Cardiac septum (tissue), 1 donor: Measurements from ENCODE around the gene HDAC7. TPM values are rescaled to one million over a fixed set of nuclear protein-coding genes. Genes with fewer than 3 reads are reported as not detected.
A peak's percentile ranks its signal among the peaks of the same experiment; 100 is the strongest.
"Not testable (repeated sequence)": the region's sequence is repeated elsewhere in the genome, so short reads cannot be mapped to it uniquely, and the experiment has no call there.

Source experiments
- DNase-seq: peaks from one replicate; pipeline ENCODE4 v3.0.0-alpha.2; 2020; ENCODE audit warnings: low spot score
- intact Hi-C: fragments of 100-400 bp; cut with DNase I; formaldehyde crosslinking; loops from one replicate; pipeline ENCODE4 v1.14.0; 2022
- total RNA-seq: library from RNA; stranded (reverse); fragmentation: NEBNext Ultra II Directional; extraction: Animal tissue kit (Norgen Biotek cat#: 25700); gene quantifications from one replicate; pipeline ENCODE4 v1.2.1, GENCODE V29; 2021
- donor health status: DM: no; HTN: no; CAD: no.

Gene HDAC7
- total RNA-seq, 1 donor from 2014 or later = 62.7 TPM

DNA sequence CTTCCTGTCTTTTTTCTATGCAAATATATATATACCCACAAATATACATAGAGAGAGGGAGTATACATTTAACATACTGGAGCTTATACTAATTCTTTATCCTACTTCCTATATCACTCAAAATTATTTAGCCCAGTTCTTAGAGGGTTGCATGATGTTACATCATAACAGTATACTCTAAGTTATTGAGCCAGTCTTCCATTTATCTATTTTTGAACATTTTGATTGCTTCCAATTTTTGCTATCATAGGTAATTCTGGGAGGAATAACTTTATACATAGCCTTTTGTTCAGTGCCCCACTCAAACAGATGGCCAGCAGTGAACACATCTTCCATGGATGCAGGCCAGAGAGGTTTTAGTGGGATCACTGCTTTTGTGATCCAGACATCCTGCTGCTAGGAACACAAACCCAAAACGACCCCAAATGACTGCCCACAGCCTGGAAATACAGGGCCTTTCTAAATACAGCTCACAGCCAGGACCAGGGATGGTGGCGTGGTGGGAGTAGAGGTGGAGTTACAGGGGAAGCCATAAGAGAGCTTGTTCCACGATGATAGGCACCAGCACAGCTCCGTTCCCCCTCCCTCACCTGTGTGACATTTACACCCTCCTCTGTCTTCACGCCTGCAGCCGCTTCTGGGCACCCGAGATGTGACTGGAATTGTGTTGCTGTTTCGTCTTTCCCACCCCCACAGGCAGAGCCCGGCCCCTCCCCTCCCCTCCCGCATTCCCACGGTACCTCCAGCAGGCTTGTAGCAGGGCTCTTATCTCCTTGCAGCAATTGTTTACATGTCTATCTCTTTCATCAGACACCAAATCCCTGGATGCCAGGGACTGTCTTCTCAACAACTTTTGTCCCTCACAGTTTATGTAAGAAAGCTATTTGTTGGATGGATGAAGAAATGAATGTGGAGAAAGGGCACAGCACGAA lies 30.7 kb upstream of the HDAC7 start:
- DNase-seq = no peak
- intact Hi-C loops = no loop called here

DNA sequence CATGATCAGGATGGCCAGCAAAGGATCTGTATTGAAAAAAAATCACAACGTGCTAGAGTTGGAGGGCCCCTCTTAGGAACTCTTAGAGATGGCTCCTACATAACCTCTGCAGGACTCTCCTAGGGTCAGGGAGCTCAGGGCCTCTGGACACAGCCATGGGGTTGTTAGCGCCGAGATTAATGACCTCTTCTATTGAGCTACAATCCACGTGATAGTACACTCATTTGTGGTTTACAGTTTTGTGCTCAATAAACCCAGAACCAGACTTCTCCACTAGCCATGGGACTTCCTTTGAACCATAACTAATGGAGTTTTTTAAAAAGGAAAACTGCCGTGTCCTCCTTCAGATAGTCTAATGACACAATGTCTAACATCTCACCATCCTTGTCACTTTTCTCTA lies 29.6 kb upstream of the HDAC7 start:
- no peak for DNase-seq
- intact Hi-C loops = no loop called here

DNA sequence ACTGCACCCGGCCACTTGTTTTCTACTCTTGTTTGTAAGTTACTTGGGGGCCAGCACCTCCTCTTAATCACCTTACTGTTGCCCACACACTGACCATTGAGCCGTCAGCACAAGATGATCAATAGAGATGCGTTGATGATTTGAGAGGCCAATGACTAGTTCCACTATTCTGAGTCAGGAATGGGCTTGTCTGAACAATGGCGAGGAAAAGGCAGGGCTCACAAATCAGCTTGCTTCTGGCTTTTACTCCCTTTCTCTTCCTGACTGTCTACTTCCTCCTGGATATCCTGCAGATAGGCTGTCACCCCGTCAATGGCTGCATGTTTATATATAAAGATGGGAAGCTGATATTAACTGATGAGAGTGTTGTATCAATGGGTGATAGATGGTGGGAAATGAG lies 29.1 kb upstream of the HDAC7 start:
- DNase-seq = no peak
- intact Hi-C loops = no loop called here

DNA sequence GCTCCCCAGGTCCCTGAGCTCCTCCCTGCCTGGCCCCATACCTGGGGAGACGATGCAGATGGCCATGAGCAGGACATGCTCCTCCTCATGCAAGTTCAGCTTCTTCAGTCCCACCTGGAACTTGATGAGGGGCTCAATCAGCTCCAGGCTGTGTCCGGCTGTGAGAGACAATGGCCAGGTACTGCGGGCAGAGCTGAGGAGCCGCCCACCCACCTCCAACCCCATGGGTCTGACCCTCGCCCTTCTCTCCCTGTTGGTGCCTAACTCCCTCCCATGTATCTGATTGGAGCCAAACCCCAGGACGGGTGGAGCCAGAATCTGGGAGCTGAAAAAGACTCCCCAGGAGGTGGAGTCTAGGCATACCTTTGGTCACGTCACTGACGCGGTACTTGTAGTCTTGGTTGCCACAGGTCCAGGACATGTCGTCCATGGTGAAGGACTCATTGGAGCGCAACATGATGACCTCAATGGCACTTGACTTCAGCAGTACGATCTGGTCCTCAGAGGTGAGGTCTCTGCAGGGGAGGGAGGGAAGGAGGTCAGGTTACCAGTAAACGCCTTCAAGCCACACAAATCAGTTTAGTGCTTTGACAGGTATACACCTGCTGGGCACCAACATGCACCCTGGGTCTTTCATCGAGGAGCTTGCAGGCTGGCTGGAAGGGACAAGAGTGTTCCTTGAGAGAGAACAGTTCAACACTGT lies 26.7 kb upstream of the HDAC7 start:
- no peak for DNase-seq
- intact Hi-C loops = no loop called here

DNA sequence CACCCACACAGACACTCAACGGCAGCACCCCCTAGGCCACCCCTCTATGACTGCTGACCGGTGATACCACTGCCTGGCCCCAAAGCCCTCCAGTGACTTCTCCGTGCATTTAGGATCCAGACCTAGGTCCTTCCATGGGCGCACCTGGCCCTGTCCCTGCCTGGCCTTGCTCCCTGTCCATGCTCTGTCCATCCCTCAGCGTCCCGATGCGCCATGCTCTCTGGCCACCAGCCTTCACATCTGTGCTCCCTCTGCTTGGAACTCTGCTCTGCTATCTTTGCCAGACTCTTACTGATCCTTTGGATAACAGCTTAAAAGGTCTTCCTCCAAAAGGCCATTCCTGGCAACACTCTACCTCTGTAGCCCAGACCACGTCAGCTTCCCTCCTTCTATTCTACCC lies 25.4 kb upstream of the HDAC7 start:
- DNase-seq = no peak
- intact Hi-C loops = no loop called here

DNA sequence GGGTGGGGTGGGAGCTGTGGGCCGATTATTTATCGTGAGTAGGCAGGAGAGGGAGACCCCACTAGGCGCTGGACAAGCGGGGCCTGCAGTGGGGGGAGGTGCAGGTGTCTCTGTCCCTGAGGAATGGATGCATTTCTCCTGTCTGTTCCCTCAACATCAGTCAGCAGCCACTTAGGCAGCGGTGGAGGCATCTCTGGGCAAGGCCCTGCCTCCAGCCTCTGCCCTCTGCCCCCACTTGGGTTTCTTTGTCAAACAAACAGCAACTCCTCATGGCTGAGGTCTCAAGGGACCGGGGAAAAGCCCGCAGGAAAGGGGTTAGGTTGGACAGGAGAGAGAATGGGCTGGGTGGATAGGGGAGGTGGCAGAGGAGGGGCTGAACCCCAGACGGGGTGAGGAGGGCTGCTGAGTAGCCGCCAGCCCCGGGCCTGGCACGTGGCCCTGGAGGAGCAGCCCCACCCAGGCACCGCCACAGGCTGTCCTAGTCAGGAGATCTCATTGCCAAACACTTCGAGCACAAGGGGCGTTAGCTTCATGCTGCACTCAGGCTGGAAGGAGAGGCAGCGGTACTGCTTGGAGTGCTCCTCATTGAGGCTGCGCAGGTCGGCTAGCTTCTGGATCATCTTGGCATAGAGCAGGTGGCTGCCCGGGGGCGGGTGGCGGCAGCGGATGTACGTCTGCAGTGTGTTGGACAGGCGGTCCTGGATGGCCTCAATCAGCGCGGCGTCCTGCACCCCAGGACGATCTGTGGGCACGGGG lies 24.7 kb upstream of the HDAC7 start:
- no peak for DNase-seq

DNA sequence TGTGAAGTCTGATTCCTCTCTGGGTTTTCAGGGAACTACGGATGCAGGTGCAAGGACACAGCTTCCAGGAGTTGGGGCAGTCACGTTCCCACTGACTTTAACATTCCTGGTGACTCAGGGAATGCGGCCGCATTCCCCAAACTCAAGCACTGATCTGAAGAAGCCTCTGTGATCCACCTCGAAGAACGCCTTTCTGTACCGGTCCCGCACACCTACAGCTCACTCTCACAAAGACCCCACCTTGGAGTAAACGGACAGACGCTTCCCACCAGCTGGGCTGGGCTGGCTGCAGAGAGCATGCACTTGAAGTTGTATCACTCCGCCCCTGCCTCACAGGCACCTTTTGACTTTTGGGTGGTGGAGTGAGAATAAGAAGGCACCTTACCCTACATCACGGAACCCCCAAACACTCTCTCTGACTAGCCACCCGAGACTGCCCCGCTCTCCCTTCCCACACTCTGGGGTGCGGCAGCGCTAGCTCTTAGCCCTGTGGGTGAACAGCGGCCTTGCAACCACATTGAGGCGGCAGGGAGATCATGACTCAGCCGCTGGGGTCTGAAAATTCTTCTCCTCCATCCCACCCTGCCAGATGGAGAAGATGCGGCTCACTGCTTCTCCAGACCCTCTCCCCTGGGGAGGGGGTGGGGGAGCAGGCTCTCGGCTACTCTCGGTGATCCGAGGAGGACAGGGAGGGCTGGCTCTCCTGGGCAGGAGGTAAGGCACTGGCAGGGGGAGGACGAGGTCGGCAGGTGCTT lies 23.7 kb upstream of the HDAC7 start:
- DNase-seq = no peak
- intact Hi-C loops = no loop called here

More for the DNA sequence above, 24.7 kb upstream of the HDAC7 start:
- intact Hi-C loops = no loop called here

DNA sequence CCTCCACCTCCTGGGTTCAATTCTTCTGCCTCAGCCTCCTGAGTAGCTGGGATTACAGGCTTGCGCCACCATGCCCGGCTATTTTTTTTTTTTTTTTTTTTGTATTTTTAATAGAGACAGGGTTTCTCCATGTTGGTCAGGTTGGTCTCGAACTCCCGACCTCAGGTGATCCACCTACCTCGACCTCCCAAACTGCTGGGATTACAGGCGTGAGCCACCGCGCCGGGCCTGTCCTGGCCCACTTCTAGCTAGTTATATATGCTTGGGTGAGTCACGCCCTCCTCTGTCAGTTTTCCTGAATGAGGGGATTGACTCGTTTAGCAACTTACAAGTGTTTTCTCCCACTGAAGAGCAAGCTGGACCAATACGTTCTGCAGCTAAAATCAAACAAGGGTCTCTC lies 22.8 kb upstream of the HDAC7 start:
- intact Hi-C loops, DNase-seq: not testable (repeated sequence)

DNA sequence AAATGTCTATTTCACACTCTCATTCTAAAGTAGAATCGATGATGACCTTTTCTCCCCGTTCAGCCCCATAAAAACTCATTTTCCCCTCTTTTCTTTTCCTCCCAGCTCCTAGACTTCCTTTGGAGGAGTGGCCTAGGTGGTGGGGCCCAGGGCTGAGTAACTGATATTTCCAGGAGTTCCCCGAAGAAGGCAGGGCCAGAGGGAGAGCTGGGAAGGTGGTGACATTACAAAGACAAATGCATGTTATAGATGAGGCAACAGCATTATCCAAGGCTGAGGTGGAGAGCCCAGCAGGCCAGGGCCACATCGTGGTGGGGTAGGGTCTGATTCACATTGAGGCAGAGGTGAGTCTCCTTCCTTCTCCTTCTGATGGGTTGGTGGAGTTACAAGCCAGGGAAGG lies 22.2 kb upstream of the HDAC7 start:
- no peak for DNase-seq
- intact Hi-C loops = no loop called here

DNA sequence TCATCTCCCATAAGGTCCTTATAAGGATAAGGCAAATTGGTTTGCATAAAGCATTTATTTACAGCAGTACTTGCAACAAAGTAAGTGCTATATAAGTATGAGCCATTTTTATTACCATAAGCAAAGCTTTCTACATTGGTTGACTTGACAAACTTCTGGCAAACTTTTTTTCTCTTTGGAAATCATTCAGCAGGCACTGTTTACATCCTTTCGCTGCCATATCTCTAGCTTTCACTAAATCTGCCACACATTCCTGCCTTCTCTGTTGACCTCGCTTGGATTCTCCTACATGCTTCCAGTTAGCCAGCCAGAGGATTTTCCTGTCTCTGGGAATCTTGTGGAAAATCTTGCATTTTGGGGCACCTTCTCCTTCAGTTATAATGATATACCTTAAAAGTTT lies 21.8 kb upstream of the HDAC7 start:
- intact Hi-C loops = no loop called here
- DNase-seq = no peak

DNA sequence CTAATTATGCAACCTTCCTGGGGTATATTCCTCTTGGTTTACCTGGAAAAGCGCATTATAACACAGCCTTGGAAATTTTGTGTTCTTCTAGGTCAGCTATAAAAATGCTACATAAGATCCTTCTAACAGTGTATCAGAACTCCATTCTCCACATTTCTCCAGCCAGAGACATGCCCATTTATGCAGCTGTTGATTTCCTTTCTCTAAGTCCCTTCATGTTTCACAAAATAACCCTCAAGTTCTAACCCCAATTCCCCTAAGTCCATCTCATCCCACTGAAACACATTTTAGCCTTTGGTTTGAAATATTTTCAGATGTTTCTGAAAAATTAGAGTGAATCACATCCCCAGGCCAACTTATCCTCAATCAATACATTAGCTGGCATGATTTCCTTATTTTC lies 20.9 kb upstream of the HDAC7 start:
- intact Hi-C loops = no loop called here
- DNase-seq = no peak

DNA sequence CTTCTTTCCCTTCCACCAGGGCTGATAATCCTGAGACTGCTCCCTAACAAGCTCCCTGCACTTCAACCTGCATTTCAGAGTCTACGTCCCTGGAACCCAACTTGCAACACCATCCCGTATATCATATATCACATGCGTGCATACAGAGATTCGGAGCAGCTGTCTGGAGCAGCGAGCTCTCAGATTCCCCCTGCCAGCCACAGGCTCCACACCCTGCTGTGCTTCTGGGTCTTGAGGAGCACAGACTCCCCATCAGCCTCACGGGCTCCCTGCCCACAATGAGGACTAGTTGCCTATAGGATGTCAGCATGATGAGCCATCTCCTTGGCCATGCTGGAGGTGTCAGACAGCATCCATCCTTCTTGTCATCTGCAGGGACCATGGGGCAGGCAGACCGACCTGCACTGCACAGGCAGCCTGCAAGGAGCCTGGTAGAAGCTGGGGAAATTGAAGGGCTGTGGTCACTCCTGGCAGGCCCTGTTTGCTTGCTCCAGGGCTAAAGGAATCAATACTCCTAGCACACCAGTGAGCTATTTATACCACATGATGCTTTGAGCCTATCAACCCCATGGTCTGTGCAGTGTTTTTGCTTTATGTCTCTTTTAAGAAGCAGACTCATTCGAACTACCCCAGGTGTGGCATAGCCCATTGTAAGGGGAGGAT lies 19.6 kb upstream of the HDAC7 start:
- DNase-seq = no peak
- intact Hi-C loops = loop anchor here (2.0 to 5.0 kb wide), 2 partner anchors 61 to 187 kb away; no protein-coding TSS in a partner anchor

DNA sequence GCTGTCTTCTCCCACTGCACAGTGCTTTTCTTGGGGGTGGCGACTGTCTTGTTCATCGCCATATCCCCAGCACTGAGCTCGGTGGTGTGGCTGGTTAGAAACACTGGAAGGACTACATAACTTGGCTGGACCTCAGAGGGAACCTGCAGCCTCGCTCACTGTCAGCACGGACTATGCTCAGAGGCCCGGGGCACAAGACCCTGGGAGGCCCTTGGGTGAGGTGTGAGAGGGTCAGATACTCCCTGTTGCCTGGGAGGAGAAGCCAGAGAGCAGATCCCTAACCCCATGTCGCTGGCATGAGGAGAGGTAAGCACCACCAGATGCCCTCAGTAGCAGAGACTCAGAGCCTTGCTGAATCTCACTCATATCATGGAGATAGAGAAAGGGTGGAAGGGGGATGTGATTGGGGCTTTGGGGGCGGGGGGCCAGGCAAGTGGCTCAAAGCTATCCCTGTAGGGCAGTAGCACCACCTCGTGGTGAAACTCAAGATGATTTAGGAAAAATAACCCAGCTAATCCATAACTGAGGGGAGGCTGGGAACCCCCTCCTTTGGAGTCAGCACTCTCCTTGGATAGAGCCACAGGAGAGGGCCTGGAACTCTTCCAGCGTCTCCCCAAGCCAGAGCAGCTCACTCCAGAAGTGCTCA lies 18.7 kb upstream of the HDAC7 start:
- no peak for DNase-seq
- intact Hi-C loops = loop anchor here (2.0 to 5.0 kb wide), 2 partner anchors 60 to 186 kb away; no protein-coding TSS in a partner anchor

DNA sequence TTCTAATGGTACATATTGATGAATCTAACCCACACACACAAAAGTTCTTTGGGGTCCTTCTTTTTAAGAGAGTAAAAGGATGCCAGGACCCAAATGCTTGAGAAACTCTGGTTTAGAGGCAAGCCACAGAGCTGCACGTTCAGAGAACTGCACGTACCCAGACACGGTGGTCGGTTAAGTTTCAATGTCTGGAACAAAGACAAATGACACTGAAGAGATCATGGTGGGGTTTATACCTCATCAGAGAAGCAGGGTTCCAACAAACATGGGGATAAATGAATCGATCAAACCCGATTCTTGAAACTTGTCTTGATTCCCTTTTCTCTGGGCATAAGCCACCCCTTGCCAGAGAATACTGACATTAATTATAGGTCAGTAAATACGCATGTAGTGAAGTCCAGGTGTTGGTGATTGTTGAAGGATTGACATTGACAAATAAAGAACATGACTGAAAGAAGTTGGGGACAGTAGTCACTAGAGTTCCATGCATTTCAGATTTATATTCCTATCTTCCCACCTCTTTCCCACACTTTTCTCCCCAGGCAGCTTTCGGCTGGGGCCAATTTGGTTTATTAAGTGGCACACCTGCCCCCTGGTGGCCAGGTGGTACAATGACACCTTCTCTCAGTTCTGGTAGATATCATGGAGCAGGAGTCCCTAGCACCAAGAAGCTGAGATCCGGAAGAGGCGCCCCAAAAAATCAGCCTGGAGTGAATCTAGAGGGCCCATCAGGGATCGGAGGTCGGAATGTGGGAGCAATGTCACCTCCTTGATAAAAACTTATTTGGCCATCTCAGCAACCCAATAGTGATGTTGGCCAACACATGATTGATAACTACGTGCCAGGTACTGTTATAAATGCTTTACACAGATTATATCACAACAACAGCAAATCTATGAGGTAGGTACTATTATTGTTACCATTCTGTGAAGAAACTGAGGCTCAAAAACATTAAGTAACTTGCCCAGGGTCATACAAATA lies 17.8 kb upstream of the HDAC7 start:
- intact Hi-C loops = loop anchor here (1.0 to 5.0 kb wide), 4 partner anchors 39 to 185 kb away; no protein-coding TSS in a partner anchor
- DNase-seq = peak; percentile 87

DNA sequence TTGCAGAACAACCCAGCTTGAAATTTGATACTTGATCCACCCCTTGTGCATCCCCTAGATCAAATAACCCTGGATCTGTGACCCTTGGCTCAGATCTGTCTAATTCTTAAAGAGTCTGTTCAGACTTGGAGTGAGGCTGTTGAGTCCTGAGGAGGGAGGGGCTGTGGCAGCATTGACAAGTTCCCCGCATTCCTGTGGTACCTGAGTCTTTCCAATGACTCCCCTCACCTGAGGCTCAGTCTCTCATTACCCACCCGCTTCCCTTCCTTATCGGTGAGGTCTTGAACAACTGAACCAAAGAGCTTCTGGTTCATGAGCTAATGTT lies 16.1 kb upstream of the HDAC7 start:
- DNase-seq = no peak
- intact Hi-C loops = loop anchor here (2.0 to 5.0 kb wide), 2 partner anchors 37 to 183 kb away; no protein-coding TSS in a partner anchor

DNA sequence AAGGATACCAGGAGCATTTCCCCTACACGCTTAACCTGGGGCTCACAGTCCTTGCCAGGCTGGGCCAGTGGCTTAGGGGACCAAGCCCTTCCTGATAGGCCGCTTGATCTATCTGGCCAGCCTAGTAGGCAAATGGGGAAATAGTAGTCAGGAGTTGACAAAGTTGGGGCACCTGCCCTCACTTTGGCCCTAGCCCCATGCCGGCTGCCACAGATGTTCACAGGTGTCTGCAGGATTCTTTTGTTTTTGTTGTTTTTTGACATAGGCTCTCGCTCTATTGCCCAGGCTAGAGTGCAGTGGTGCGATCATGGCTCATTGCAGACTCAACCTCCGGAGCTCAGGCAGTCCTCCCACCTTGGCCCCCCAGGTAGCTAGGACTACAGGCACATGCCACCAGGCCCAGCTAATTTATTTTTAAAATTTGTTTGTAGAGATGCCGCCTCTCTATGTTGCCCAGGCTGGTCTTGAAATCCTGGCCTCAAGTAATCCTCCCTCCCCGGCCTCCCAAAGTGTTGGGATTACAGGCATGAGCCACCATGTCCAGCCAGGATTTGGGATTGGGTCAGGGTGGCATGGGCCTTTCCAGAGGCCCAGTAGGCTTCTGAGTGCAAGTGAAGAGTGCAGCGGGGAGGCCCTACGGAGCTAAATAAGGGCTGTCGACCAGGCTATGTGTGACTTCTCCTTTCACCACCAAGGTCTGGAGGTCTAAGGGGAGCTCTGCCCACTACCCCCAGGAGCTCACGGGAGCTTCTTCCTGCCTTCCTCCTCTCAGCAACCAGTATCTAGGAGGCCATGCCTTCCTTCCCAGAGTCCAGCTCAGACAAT lies 15.5 kb upstream of the HDAC7 start:
- intact Hi-C loops = loop anchor here (5.0 kb wide), 1 partner anchor 183 kb away; no protein-coding TSS in a partner anchor

More for the DNA sequence above, 15.5 kb upstream of the HDAC7 start:
- DNase-seq = no peak
